ENCODE results near the gene GBP1. TPM values are rescaled to one million over a fixed set of nuclear protein-coding genes. Genes with fewer than 3 reads are reported as not detected.
A peak's percentile ranks its signal among the peaks of the same experiment; 100 is the strongest.

The GBP1 gene
- total and polyA plus RNA-seq, 10 of the 15 experiments (the other 5 are each of a cell fraction or from before 2014, with no cell fraction given), result 1.5 to 8.7 (median 5.0) TPM

DNA sequence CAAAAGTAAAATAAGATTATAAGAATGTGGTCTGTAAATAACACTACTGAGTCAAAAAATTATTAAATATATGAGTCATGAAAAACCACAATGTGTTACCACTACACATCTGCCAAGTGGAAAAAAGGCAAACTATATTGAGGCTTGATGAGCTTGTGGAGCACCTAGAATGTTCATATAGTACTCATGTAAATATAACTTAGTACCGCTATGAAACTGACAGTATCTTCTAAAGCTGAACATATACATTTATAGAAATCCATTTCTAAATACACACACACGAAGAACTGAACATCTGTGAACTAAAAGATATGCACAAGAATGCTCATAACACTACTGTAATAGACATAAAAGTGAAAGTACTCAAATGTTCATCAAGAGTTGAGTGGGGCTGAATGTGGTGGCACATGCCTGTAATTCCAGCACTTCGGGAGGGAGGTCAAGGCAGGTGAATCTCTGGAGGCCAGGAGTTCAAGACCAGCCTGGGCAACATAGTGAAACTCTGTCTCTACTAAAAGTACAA lies 23.8 kb downstream of the GBP1 start (continued):
- TF ChIP-seq, protein P1, sequence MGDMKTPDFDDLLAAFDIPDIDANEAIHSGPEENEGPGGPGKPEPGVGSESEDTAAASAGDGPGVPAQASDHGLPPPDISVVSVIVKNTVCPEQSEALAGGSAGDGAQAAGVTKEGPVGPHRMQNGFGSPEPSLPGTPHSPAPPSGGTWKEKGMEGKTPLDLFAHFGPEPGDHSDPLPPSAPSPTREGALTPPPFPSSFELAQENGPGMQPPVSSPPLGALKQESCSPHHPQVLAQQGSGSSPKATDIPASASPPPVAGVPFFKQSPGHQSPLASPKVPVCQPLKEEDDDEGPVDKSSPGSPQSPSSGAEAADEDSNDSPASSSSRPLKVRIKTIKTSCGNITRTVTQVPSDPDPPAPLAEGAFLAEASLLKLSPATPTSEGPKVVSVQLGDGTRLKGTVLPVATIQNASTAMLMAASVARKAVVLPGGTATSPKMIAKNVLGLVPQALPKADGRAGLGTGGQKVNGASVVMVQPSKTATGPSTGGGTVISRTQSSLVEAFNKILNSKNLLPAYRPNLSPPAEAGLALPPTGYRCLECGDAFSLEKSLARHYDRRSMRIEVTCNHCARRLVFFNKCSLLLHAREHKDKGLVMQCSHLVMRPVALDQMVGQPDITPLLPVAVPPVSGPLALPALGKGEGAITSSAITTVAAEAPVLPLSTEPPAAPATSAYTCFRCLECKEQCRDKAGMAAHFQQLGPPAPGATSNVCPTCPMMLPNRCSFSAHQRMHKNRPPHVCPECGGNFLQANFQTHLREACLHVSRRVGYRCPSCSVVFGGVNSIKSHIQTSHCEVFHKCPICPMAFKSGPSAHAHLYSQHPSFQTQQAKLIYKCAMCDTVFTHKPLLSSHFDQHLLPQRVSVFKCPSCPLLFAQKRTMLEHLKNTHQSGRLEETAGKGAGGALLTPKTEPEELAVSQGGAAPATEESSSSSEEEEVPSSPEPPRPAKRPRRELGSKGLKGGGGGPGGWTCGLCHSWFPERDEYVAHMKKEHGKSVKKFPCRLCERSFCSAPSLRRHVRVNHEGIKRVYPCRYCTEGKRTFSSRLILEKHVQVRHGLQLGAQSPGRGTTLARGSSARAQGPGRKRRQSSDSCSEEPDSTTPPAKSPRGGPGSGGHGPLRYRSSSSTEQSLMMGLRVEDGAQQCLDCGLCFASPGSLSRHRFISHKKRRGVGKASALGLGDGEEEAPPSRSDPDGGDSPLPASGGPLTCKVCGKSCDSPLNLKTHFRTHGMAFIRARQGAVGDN (IDR thresholded peaks at IDR 0.05), result no peak
- TF ChIP-seq MYC (IDR thresholded peaks at IDR 0.05; ENCODE audit: insufficient read depth, insufficient read length, insufficient replicate concordance, low read length, severe bottlenecking), result no peak
- TF ChIP-seq IRF4 (IDR thresholded peaks at IDR 0.05; ENCODE audit: low read depth, low read length), result 0 out of 2 replicates have a peak, but pooled peaks have one; percentile 6
- TF ChIP-seq, protein P2, sequence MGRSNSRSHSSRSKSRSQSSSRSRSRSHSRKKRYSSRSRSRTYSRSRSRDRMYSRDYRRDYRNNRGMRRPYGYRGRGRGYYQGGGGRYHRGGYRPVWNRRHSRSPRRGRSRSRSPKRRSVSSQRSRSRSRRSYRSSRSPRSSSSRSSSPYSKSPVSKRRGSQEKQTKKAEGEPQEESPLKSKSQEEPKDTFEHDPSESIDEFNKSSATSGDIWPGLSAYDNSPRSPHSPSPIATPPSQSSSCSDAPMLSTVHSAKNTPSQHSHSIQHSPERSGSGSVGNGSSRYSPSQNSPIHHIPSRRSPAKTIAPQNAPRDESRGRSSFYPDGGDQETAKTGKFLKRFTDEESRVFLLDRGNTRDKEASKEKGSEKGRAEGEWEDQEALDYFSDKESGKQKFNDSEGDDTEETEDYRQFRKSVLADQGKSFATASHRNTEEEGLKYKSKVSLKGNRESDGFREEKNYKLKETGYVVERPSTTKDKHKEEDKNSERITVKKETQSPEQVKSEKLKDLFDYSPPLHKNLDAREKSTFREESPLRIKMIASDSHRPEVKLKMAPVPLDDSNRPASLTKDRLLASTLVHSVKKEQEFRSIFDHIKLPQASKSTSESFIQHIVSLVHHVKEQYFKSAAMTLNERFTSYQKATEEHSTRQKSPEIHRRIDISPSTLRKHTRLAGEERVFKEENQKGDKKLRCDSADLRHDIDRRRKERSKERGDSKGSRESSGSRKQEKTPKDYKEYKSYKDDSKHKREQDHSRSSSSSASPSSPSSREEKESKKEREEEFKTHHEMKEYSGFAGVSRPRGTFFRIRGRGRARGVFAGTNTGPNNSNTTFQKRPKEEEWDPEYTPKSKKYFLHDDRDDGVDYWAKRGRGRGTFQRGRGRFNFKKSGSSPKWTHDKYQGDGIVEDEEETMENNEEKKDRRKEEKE (IDR thresholded peaks at IDR 0.05), result no peak
- no peak for TF ChIP-seq TAF1 (IDR thresholded peaks at IDR 0.05; ENCODE audit: borderline replicate concordance, low read depth, low read length)
- no peak for TF ChIP-seq PAX5 (IDR thresholded peaks at IDR 0.05; ENCODE audit: borderline replicate concordance, low read depth, low read length)
- TF ChIP-seq, protein P3, sequence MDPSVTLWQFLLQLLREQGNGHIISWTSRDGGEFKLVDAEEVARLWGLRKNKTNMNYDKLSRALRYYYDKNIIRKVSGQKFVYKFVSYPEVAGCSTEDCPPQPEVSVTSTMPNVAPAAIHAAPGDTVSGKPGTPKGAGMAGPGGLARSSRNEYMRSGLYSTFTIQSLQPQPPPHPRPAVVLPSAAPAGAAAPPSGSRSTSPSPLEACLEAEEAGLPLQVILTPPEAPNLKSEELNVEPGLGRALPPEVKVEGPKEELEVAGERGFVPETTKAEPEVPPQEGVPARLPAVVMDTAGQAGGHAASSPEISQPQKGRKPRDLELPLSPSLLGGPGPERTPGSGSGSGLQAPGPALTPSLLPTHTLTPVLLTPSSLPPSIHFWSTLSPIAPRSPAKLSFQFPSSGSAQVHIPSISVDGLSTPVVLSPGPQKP (IDR thresholded peaks at IDR 0.05; ENCODE audit: low read depth, low read length), result no peak
- no peak for TF ChIP-seq PAX8 (IDR thresholded peaks at IDR 0.05)
- TF ChIP-seq POLR2AphosphoS2 (IDR thresholded peaks at IDR 0.05; ENCODE audit: low read depth, low read length), result no peak
- TF ChIP-seq IKZF2 (IDR thresholded peaks at IDR 0.05), result peak; percentile 67 to 79; a peak in 3 of 4 replicates
- TF ChIP-seq RAD51 (IDR thresholded peaks at IDR 0.05), result no peak
- TF ChIP-seq MXI1 (IDR thresholded peaks at IDR 0.05; ENCODE audit: low read depth, low read length), result no peak
- TF ChIP-seq, protein P4, sequence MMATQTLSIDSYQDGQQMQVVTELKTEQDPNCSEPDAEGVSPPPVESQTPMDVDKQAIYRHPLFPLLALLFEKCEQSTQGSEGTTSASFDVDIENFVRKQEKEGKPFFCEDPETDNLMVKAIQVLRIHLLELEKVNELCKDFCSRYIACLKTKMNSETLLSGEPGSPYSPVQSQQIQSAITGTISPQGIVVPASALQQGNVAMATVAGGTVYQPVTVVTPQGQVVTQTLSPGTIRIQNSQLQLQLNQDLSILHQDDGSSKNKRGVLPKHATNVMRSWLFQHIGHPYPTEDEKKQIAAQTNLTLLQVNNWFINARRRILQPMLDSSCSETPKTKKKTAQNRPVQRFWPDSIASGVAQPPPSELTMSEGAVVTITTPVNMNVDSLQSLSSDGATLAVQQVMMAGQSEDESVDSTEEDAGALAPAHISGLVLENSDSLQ (IDR thresholded peaks at IDR 0.05), result no peak
- TF ChIP-seq, protein P5, sequence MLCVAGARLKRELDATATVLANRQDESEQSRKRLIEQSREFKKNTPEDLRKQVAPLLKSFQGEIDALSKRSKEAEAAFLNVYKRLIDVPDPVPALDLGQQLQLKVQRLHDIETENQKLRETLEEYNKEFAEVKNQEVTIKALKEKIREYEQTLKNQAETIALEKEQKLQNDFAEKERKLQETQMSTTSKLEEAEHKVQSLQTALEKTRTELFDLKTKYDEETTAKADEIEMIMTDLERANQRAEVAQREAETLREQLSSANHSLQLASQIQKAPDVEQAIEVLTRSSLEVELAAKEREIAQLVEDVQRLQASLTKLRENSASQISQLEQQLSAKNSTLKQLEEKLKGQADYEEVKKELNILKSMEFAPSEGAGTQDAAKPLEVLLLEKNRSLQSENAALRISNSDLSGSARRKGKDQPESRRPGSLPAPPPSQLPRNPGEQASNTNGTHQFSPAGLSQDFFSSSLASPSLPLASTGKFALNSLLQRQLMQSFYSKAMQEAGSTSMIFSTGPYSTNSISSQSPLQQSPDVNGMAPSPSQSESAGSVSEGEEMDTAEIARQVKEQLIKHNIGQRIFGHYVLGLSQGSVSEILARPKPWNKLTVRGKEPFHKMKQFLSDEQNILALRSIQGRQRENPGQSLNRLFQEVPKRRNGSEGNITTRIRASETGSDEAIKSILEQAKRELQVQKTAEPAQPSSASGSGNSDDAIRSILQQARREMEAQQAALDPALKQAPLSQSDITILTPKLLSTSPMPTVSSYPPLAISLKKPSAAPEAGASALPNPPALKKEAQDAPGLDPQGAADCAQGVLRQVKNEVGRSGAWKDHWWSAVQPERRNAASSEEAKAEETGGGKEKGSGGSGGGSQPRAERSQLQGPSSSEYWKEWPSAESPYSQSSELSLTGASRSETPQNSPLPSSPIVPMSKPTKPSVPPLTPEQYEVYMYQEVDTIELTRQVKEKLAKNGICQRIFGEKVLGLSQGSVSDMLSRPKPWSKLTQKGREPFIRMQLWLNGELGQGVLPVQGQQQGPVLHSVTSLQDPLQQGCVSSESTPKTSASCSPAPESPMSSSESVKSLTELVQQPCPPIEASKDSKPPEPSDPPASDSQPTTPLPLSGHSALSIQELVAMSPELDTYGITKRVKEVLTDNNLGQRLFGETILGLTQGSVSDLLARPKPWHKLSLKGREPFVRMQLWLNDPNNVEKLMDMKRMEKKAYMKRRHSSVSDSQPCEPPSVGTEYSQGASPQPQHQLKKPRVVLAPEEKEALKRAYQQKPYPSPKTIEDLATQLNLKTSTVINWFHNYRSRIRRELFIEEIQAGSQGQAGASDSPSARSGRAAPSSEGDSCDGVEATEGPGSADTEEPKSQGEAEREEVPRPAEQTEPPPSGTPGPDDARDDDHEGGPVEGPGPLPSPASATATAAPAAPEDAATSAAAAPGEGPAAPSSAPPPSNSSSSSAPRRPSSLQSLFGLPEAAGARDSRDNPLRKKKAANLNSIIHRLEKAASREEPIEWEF (IDR thresholded peaks at IDR 0.05; ENCODE audit: insufficient replicate concordance, low read depth, low read length), result no peak
- TF ChIP-seq FOXK2 (IDR thresholded peaks at IDR 0.05), result no peak
